ENCODE measurements around the gene CACNG7. TPM values are rescaled to one million over a fixed set of nuclear protein-coding genes. Genes with fewer than 3 reads are reported as not detected.

CACNG7 gene
- total RNA-seq, 1 donor from 2014 or later = not detected

- no peak for DNase-seq
- intact Hi-C loops (cut with micrococcal nuclease) = no loop called here
- no peak for ATAC-seq
These were observed 32.3 kb upstream of the CACNG7 start for GRCh38 chr19:53876651-53877224.

DNA sequence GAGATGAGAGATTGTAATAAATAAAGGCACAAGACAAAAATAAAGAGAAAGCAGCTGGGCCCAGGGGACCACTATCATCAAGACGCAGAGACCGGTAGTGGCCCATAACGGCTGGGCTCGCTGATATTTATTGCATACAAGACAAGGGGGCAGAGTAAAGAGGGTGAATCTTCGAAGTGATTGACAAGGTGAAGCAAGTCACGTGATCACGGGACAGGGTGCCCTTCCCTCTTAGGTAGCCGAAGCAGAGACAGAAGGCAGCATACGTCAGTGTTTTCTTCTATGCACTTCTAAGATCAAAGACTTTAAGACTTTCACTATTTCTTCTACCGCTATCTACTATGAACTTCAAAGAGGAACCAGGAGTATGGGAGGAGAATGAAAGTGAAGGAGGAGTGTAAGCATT, 31.7 kb upstream of the CACNG7 start:
- ATAC-seq (no peak), DNase-seq (no peak)
- intact Hi-C loops (cut with micrococcal nuclease) = no loop called here

- intact Hi-C loops (cut with micrococcal nuclease) = no loop called here
- no peak for DNase-seq
- no peak for ATAC-seq
These were observed 30.3 kb upstream of the CACNG7 start for GRCh38 chr19:53878776-53879139.

GRCh38 chr19:53879140-53880081, 29.7 kb upstream of the CACNG7 start:
- ATAC-seq (peak; percentile 99), DNase-seq (peak; percentile 97)
- intact Hi-C loops (cut with micrococcal nuclease) = no loop called here

- ATAC-seq = no peak
- intact Hi-C loops (cut with micrococcal nuclease) = no loop called here
- no peak for DNase-seq
These were observed 28.2 kb upstream of the CACNG7 start for GRCh38 chr19:53880711-53881481.

GRCh38 chr19:53881482-53882390, 27.3 kb upstream of the CACNG7 start, which contains the start of gene PRKCG:
TSS of gene PRKCG (plus strand) at chr19:53882197. CDS start at chr19:53882495, 298 bp downstream.
- intact Hi-C loops (cut with micrococcal nuclease) = no loop called here
- ATAC-seq = peak; percentile 16
- DNase-seq = peak; percentile 61

DNA sequence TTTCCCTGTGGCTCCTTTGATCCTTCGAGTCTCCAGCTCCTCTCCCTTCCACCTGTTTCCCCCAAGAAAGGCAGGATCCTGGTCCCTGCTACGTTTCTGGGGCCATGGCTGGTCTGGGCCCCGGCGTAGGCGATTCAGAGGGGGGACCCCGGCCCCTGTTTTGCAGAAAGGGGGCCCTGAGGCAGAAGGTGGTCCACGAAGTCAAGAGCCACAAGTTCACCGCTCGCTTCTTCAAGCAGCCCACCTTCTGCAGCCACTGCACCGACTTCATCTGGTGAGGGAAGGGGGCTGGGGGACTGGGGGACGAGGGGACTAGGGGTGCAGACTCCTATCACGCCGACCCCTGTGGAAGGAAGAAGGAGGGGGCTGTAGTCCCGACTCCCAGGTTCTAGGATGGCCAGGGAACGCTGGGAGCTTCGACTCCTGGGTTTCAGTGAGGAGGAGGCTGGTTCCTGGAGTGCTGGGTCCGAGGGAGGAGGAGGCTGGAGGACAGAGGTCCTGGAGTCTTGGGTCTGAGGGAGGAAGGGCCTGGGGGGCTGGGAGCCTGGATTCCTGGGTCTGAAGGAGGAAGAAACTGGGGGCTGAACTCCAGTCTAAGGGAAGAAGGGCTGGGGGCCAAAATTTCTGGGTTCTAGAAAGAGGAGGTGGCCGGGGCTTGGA, 26.6 kb upstream of the CACNG7 start:
- ATAC-seq (no peak), DNase-seq (no peak)
- intact Hi-C loops (cut with micrococcal nuclease) = no loop called here

DNA sequence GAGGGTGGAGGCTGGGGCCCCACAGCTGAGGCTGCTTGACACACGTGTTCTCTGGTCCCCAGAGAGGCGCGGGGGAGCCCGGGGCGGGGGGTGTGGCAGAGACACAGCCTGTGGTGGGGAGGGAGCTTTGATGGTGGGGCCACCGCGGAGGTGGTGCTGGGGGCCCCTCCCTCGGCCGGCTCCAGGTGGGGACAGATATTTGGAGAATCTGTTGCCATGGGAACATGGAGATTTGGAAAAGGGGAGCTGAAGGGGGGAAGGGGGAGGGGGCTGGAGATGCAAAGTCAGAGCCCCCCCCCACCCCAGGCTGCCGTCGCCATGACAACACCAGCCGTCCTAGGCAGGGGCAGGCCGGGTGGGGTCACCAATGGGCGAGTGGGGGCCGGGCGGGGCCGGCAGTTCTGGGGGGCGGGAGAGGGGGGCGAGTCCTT, 25.8 kb upstream of the CACNG7 start:
- intact Hi-C loops (cut with micrococcal nuclease) = no loop called here
- no peak for DNase-seq

GRCh38 chr19:53883741-53884140, 25.3 kb upstream of the CACNG7 start:
- intact Hi-C loops (cut with micrococcal nuclease) = no loop called here
- no peak for DNase-seq
- no peak for ATAC-seq

More for the DNA sequence above, 25.8 kb upstream of the CACNG7 start:
- ATAC-seq = no peak

- ATAC-seq (no peak), DNase-seq (no peak)
- intact Hi-C loops (cut with micrococcal nuclease) = no loop called here
These were observed 24.8 kb upstream of the CACNG7 start for GRCh38 chr19:53884256-53884655.

- DNase-seq (no peak), ATAC-seq (no peak)
- intact Hi-C loops (cut with micrococcal nuclease) = no loop called here
These were observed 24.0 kb upstream of the CACNG7 start for GRCh38 chr19:53885036-53885435.

GRCh38 chr19:53892301-53892980, 16.6 kb upstream of the CACNG7 start:
- intact Hi-C loops (cut with micrococcal nuclease) = no loop called here
- ATAC-seq = no peak
- no peak for DNase-seq

- no peak for ATAC-seq
- DNase-seq = no peak
These were observed 16.1 kb upstream of the CACNG7 start for GRCh38 chr19:53892981-53893325.

DNA sequence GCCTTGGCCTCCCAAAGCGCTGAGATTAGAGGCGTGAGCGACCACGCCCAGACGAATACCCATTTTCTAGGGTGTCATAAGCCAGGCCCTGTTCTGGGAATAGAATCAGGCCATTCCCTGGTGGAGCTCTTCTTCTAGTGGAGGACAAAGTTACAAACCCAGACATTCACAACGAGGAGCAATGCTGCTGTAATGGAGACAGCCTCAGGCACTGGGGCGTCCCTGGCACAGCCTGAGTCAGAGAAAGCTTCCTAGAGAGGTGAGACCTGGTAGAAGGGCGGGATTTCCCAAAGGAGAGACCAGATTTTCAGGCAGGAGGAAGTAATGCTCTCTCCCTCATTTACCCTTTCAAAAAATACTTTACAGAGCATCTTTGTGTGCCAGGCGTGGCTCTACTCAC, 14.4 kb upstream of the CACNG7 start:
- DNase-seq = no peak
- intact Hi-C loops (cut with micrococcal nuclease) = no loop called here
- no peak for ATAC-seq

More at GRCh38 chr19:53892981-53893325, 16.1 kb upstream of the CACNG7 start:
- intact Hi-C loops (cut with micrococcal nuclease) = no loop called here

DNA sequence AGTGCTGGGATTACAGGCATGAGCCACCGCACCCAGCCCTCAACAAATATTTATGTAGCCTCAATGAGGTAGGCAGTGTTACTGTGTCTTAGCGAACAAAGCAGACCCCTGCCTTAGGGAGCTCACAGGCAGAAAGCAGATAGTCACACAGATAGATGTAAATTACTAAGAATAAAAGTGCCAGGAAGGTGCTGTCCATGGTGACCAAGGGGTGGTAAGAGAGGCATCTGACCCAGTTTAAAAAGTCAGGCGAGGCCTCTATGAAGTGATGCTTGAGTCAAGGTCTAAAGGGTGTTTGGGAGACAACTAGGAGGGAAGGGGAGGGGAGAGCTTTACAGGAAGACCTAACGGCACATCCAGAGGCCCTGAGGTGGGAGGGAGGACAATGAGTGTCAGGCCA, 12.4 kb upstream of the CACNG7 start:
- ATAC-seq (no peak), DNase-seq (no peak)
- intact Hi-C loops (cut with micrococcal nuclease) = no loop called here

DNA sequence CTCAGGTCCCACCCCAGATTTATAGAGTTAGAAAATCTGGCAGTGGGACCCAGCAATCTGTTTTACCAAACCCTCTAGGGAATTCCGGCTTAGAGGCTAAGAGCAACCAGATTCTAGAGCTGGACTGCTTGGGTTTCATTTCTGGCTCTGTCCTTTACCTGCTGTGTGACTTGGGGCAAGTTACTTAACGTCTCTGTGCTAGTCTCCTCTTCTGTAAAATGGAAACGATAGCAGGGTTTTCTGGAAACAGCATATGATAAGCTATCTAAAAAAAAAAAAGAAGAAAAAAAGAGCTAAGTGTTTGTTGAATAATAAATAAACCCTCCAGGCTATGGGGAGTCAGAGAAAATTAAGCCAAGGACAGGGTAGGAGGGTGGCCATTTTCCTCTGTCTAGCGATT, 11.6 kb upstream of the CACNG7 start:
- no peak for ATAC-seq
- DNase-seq = no peak
- intact Hi-C loops (cut with micrococcal nuclease) = no loop called here

GRCh38 chr19:53898166-53898565, 10.9 kb upstream of the CACNG7 start:
- ATAC-seq (no peak), DNase-seq (no peak)
- intact Hi-C loops (cut with micrococcal nuclease) = no loop called here
